IPS DF 4.7 (cell line): ENCODE data around the gene ELF1.
"Not testable (repeated sequence)": the region's sequence is repeated elsewhere in the genome, so short reads cannot be mapped to it uniquely, and the experiment has no call there.

Source experiments
- DNase-seq: peaks from one replicate; pipeline ENCODE4 v3.0.0-alpha.2; 2013; ENCODE audit warnings: low spot score; ENCODE audit errors: extremely low read depth

ELF1 gene

DNA sequence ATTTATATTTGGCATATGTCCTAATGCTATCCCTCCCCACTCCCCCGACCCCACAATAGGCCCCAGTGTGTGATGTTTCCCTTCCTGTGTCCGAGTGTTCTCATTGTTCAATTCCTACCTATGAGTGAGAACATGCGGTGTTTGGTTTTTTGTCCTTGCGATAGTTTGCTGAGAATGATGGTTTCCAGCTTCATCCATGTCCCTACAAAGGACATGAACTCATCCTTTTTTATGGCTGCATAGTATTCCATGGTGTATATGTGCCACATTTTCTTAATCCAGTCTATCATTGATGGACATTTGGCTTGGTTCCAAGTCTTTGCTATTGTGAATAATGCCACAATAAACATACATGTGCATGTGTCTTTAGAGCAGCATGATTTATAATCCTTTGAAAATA is 23.3 kb upstream of the ELF1 start:
- not testable (repeated sequence) for DNase-seq

DNA sequence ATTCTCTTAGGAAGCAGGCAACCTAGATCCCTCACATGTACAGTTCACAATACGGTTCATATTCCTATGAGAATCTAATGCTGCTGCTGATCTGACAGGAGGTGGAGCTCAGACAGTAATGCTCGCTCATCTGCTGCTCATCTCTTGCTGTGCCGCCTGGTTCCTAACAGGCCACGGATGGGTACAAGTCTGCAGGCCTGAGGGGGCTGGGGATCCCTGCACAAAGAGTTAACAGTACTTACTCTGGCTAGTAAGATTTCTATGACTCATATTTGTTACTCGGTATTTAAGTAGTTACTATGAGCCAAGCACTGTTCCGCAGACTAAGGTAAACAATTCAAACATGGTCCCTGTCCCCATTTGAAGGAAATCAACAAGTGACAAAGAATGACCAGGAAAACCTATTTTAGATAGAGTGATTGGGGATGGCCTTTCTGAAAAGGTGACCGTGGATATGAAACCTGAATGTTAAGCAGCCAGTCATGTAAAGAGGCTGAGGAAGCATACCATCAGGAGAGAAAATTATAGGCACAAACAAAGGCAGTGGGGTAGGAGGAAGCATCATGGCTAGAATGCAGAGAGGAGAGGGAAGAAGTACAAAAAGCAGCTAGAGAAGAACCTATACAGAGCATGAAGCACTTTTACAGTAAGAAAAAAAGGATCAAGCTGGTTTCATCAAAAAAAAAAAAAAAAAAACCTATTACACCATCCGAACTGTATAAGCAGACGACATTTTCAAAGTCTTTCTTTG is 21.6 kb upstream of the ELF1 start:
- DNase-seq, result no peak

DNA sequence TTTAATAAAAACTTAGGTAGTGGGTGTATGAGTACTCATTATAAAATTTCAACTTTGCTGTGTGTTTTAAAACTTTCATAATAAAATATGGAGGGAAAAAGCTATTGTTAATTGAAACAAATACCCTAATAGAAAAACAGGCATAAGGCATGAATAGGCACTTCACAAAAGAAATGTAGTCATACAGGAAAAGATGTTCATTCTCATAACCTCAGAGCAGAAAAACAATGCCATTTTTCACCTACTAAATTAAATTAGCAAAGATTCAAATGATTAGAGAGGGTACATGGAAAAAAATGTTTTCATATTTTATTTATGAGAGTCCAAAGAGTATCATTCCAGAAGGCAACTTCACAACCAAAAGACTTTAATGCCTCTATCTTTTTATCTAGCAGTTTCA is 20.6 kb upstream of the ELF1 start:
- no peak for DNase-seq

DNA sequence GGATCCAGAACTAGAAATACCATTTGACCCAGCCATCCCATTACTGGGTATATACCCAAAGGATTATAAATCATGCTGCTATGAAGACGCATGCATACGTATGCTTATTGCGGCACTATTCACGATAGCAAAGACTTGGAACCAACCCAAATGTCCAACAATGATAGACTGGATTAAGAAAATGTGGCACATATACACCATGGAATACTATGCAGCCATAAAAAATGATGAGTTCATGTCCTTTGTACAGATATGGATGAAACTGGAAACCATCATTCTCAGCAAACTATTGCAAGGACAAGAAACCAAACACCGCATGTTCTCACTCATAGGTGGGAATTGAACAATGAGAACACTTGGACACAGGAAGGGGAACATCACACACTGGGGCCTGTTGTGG is 17.4 kb upstream of the ELF1 start:
- not testable (repeated sequence) for DNase-seq

GRCh38 chr13:41034881-41035280 is 15.8 kb upstream of the ELF1 start:
- DNase-seq, result no peak

GRCh38 chr13:41034382-41034781 is 15.3 kb upstream of the ELF1 start:
- DNase-seq, result no peak

DNA sequence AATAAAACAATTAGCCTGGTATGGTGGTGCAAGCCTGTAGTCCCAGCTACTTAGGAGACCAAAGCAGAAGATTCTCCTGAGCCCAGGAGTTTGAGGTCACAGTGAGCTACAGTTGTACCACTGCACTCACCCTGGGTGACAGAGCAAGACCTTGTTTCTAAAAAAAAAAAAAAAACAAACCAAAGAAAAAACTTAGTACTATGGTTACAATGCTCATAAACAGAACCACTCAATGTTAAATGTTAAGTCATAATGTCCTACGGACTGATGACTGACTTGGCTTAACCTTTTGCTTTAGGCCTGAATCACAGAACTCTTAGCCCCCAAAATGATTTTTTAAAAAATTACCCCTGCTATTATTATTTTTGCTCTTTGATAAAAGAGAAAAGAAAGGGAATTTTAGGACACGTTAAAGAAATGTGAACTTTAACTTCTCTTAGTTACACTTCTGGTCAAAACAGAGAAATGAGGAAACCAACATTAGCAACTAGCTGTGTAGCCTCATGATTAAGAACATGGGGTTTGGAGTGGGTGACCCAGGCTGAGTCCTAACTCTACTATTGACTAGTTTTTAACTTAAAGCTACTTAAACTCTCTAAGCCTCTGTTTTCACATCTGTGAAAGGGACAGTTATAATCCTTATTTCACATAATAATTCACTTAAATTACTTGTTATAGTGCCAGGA is 13.7 kb upstream of the ELF1 start:
- DNase-seq, result no peak

GRCh38 chr13:41029629-41030028 is 10.5 kb upstream of the ELF1 start:
- no peak for DNase-seq

GRCh38 chr13:41028051-41028450 is 8.9 kb upstream of the ELF1 start:
- no peak for DNase-seq

DNA sequence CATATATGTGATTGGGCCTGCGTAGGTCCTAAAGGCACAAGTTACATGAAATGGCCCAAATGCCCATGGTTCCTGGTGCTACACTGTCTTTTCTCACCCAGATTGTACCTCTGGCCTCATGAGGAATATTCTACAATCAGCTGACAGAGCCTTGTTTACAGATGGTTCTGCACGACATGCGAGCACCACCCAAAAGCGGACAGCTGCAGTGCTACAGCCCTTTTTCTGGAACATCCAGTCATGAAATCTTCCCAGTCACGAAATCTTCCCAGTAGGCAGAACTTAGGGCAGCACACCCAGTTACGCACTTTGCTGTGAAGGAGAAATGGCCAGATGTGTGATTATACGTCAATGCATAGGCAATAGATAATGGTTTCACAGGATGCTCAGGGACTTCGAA is 7.7 kb upstream of the ELF1 start:
- no peak for DNase-seq

GRCh38 chr13:41025518-41025917 is 6.4 kb upstream of the ELF1 start:
- no peak for DNase-seq

- DNase-seq, result no peak
Observed at GRCh38 chr13:41019578-41020347, 647 bp upstream of the ELF1 start.

DNA sequence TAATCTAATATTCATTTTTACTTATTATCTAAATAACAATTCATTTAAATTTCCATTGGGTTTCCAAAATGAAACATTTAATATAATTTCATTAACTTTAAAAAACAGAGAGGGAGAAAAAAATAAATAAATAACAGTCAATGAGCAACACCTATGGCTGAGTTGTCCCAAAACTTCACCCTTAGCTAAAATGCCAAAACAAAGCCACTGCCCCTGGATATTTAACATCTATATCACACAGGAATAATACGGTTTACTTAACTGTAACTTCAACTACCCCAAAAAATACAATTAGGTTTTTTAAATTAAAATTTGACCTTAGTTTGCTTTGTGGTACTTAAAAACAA is 541 bp downstream of the ELF1 start:
- DNase-seq, result no peak

DNA sequence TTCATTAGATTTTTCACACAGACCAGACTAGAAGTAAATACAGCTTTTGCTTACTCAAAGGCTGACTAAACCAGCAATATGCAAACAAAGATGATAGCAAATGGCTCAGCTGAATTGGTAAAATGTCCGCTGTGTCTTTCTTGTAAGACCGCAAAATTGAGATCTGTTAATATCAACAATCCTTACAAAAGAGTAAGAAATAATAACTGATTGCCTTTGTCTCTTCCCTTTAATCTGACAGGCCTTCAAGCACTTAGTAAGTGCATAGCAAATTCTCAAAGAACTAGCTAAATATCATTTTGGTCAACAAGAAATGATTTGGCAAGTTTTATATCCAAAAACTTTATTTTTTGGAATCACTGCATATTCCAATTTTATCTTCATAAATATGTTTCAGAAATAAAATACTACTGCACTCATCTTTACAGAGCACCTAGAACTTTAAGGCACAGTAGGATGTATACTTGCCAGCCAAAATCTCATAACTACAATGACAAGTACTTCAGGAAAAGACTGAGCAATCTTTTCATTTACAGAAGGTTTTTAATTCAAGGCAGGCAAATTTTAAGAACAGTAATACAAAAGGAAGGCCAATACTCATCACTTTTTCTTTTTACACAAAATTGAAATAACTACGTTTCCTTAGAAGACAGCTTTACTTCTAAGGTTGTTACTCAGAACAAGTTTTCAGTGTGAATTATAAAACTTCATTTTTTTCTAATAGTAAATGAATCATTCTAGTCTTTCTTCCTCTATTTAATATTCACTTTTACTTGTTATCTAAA is 1.1 kb downstream of the ELF1 start:
- DNase-seq, result no peak

DNA sequence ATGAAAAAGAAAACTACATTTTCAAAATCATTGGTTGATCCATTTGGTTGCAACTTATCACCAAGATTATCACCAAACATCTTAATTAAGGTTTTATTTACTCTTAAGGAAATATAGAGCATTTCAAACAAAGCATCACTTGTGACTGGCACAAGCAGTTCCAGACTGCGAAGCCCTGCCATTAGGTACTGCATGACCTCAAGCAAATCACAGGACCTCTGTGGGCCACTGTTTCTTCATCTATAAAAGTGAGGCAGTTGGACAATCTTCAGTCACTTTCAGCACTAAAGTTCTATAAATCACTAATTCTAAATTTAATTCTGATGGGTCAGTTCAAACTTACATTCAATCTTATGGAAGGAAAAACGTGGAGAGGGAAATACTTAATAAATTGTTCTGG is 2.0 kb downstream of the ELF1 start:
- DNase-seq, result no peak

GRCh38 chr13:41015920-41016319 is 3.2 kb downstream of the ELF1 start:
- no peak for DNase-seq

GRCh38 chr13:41013835-41014234 is 5.3 kb downstream of the ELF1 start:
- DNase-seq, result no peak

DNA sequence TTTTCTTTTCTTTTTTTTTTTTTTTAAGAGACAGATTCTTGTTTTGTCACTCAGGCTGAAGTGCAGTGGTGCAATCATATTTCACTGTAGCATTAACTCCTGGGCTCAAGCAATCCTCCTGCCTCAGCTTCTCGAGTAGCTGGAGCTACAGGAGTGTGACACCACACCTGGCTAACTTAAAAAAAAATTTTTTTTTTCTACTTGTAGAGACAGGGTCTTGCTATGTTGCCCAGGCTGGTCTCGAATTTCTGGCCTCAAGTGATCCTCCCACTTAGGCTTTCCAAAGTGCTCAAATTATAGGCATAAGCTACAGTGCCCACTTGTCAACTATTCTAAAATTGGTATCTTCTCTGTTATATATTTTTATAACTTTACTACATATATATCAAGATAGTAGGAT is 6.6 kb downstream of the ELF1 start:
- no peak for DNase-seq

- DNase-seq, result no peak
Observed at GRCh38 chr13:41011382-41011956, 7.6 kb downstream of the ELF1 start.

DNA sequence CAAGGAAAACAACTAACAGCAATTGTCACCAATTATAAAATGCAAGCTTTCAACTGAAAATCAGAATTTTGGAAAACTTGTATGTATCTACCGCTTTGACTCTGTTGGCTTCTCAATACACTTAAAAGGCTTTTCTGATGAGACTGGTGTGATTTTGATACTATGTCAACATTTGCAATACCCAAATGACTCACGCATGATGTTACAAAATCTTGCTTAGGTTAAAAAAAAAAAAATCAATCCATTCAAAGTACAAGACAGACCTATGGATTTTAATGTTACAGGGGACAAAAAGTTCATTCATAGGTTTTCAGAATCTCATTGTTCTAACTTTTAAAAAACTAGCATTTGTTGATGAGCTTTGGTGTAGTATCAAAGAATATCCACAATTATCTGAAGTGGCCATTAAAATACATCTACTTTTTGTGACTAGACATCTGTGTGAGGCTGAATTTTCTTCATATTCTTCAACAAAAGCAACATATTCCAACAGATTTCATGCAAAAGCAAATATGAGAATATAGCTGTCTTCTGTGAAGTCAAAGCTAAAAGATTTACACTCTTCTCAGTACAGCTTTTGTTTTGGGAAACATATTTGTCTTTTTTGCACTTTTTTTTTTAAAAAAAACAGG is 10.7 kb downstream of the ELF1 start:
- no peak for DNase-seq

- no peak for DNase-seq
Observed at GRCh38 chr13:41007744-41008128, 11.4 kb downstream of the ELF1 start.
